OCI-M2 (cell line): ENCODE measurements around the gene CYSLTR2.

ENCODE experiments used
- DNase-seq: peaks from one replicate; lab custom pipeline; 2025; ENCODE audit not compliant: unreplicated experiment; lab: John Stamatoyannopoulos, UW

CYSLTR2 gene

GRCh38 chr13:48738311-48738710 lies 84.6 kb downstream of the CYSLTR2 start:
- no peak for DNase-seq

DNA sequence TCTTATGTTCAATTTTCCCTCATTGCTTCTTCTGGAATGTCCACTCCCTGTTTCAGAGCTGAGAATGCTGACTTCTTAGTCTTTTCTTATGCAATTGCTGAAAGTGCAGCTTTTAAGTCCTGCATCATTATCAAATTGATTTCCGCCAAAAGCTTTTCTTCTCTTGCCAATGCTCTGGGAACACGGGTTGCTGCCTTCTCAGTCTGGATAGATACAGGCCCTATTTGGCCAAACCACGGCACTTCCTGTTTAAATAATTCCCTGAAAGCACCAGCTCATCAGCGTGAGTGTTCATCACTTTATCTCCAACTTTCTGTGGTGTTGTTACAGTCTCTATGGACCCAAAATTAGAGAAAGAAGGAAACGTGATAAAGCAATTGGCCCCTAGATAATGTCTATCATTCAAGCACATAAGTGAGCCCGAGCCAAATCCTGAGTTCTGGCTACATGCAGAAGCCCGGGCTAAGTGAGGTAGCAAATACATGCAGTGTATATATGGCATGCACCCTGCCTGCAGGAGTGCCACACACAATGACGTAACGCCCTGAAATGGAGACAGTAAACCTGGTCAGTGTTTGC lies 85.7 kb downstream of the CYSLTR2 start:
- no peak for DNase-seq

DNA sequence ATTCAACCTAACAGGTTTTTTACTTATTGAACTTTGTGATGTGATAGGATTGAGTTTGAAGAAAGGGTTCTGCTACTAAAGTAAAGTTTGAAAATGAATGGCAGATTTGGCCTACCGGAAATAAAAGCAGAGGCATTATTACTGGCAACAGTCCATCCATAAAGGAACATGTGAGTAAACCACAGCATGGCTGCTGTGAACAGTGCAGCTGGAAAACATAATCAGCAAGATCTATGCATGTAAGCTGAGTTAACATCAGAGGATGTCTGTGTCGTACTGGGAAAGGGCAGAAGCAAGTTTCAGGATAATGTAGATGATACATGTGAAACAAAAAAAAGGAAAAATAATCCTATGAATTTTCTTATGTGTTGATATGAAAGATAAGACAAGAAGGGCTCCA lies 87.6 kb downstream of the CYSLTR2 start:
- DNase-seq = no peak

- no peak for DNase-seq
These were observed 93.1 kb downstream of the CYSLTR2 start for GRCh38 chr13:48746821-48747220.

GRCh38 chr13:48748681-48749080 lies 95.0 kb downstream of the CYSLTR2 start:
- DNase-seq = no peak

GRCh38 chr13:48749144-48749543 lies 95.4 kb downstream of the CYSLTR2 start:
- DNase-seq = no peak

DNA sequence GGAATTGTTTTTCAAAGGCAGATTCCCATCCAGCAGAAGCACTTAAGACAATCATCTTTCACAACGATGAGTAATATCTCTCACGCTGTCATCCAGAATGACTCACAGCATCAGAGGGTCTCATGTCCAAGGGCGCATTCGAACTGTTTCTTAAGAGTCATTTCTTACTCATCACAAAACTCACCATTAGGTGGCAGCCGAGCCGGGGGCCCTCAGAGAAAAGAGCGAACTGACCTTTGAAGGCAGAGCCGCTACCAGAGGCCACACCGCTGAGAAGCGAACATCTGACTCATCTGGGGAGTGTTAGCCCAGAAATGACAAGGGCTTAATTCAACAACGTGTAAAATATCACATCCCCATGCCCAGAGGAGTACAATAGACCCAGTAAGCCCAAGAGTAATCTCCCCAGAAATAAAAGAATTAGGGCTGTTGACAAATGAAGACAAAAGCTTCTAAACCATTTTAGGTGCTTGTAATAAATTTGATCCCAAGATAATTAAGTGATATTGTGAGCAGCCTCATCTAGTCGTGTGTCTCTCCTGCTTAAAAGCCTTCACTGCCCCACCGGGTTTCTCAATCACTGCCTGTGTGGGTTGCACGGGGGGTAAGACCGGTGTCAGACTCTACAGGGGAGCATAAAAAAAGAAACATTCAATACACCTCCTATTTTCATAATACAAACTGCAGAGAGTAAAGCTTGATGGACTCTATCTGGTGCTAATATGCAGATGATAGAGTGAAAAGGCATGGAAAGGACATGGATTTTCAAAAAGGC lies 96.2 kb downstream of the CYSLTR2 start:
- DNase-seq = no peak

GRCh38 chr13:48750588-48751383 lies 97.1 kb downstream of the CYSLTR2 start:
- no peak for DNase-seq

- DNase-seq = no peak
These were observed 106.9 kb downstream of the CYSLTR2 start for GRCh38 chr13:48760626-48761025.
